Medulla oblongata (tissue), 1 donor: Measurements from ENCODE around the gene SEPTIN12.
"Not testable (repeated sequence)": the region's sequence is repeated elsewhere in the genome, so short reads cannot be mapped to it uniquely, and the experiment has no call there.

Source experiments
- DNase-seq: peaks from one replicate; pipeline ENCODE4 v3.0.0-alpha.2; 2015; ENCODE audit errors: extremely low spot score

SEPTIN12 gene

DNA sequence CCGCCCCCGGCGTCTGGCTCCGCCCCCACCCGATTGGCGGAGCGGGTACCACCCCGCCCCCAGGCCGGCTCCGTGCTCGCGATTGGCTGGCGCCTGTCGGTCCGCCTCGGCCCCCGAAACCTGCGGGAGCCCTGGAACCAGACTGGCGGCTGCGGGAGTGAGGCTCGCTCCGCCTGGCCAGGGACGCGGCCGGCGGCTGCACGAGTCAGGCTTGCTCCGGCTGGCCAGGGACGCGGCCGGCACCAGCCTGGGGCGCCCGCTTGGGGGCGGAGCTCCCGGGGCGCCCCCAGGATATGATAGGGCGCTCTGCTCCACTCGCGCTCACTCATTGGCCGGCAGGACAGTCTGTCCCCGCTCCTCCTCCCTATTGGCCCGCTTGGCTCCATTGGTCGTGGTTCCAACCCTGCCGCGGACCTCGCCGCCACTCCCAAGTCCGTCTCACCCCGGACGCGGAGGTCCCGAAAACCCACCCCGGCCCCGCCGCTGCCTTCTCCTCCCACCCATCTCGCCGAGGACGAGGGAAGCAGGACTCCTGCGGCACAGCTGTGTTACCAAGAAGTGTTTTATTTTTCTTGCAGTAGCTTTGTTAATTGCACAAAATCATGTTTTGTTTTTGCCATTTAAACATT is 14.6 kb upstream of the SEPTIN12 start:
- DNase-seq, result peak; percentile 96

- DNase-seq, result peak; percentile 51
These were observed 14.0 kb upstream of the SEPTIN12 start, which contains the start of gene ROGDI for GRCh38 chr16:4801962-4802658. TSS of gene ROGDI (minus strand) at chr16:4802633. CDS start at chr16:4802571, 62 bp downstream.

DNA sequence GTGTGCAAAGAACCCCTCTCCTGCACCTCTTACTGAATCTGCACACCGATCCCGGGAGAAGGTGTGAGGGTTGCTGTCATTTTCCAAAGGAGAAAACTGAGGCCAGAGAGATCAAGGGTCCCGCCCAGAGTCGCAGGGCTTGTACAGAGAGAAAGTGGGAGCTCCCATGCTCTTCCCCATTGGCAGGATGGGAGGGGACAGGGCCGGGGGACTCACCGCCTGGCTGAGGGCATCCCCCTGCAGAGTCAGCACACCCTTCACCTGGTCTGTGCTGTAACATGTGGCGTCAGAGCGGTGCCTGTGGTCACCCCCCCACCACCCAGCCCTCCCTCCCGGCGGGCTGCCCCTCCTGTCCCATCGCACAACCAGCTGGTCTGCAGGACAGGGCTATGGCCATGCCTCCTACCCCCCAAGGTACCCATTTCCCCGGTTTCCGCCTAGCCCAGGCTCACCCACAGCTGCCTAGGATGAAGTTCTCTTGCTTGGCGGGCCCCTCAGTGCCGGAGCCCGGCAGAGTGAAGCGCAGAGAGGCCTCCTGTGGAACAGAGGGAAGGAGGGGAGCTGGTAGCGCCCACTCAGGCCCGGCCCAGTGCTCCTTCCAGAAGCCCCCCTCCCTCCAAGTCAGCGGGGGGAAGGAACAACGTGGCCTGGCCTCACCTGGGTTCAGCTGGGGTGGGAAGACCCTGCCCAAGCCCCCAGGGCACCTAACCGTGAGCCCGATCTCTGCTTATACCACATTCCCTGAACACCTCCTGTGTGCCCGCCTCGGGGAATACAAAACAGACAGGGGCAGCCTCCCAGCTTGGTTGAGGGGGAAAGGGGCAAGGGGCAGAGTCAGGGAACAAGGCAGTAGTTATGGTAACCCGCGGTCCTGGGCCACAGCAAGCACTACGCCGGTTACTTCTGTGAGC is 13.2 kb upstream of the SEPTIN12 start:
- no peak for DNase-seq

DNA sequence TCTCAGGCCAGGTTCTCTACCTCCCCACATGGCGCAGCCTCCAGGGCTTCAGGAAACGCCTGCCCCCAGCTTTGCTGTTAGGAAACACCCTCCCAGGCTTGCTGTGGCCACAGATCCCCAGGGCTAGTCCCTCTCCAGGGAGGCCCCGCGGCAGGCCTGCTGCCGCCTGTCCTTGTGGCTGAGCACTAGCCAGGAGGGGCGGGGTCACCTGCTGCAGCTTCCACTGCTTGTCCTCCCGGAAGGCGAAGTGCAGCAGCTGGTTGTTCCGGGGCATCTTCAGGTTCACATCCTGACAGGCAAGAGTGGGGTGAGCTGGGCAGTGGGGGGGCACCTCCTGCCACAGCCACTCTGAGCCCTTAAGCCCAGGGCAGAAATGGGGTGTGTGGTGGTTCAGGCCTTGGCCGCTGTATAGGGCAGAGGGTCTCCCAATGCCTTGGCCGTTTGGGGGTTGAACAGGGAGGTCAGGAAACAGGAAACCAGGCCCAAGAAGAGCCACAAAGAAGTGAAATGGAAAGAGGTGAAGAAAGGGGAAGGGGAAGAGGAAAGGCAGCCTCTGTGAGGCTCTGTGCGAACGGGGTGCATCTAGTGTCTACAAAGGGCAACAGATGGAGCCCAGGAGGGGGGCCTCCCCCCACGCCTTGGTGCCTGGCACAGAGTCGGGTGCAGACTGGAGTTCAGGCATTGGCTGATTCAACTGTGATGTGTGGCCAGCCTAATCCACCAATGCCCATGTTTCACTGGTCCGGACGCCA is 12.3 kb upstream of the SEPTIN12 start:
- peak; percentile 92 for DNase-seq

DNA sequence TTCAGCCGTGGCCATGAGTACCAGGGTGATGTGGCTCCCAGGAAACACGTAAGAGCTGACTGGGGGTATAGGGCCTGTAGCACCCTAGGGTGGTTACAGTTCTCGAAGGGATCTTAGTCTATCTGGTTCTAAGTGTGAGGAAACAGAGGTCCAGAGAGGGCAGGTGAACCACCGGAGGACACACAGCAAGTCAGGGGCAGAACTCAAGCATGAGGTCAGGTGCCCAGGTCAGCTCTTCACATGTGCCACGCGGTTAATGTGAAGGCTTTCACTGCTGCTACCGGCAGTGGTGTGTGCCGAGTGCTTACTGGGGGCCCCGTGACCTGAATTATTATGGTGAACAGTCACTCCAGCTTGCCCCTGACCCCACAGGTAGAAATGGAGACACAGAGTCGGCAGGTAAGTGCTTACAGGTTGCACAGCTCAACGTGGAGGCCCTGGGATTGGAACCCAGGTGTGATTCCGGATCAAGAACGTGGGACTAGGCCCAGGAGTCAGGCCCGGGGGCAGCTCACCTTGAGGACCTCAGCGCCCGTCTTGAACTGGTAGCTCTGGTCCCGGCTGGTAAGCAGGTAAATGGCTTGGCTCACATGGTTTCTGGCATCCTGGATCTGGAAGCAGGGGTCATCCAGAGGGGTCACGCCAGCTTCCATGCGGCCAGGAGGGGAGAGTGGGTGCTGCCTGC is 11.2 kb upstream of the SEPTIN12 start:
- no peak for DNase-seq

DNA sequence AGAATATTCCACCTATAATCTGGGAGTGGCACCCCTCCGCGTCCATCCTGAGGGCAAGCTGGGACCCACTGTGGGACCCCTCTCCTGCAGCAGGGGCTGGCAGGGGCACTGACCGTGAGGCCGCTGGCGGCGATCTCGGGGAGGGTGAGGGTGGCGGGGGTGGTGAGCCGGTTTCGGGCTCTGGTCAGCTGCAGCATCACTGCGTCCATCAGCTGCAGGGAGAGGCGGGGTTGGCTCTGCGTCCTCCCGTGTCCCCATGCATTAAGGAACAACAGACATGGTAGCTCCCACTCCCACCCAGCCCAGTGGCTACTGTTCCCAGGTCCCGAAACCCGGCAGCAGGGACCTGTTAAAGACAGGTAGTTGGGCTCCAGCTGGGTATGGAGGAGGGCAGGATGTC is 10.3 kb upstream of the SEPTIN12 start:
- no peak for DNase-seq

GRCh38 chr16:4797805-4798252 is 9.7 kb upstream of the SEPTIN12 start:
- no peak for DNase-seq

DNA sequence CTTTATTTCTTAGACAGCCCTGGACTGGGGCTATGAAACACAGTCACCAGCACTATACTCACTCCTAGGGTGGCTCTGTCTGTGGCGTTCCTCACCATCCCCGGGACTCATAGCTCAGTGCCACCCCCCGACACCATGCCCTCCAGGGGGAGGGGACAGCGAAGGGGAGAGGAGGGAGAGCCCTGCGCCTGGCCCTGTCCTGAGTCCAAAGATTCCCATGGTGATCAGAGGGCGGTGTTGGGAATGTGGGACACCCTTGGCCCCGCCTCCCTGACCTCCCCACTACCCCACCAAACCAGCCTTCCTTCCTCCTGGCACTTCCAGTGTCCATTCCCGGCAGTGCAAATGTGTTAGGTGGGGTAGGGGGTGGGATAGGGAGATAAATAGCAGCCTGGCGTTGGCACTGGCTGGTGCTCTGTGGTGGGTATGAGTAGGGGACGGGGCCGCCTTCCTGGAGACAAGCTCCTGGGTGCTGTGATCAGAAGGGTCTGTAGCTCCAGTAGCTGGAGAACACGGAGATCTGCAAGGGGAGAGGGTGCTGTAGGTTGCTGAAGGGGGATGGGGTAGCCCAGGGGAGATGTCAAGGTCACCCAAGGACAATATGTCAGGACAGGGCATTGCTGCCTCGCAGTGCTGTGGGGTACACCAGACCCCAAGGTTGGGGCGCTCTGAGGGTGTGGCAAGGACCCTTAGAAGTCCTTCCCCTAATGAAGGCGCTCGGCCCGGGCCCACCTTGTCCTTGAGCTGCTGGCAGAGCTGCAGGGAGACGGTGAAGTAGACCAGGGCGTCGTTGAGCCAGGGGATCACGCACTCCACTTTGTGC is 9.0 kb upstream of the SEPTIN12 start:
- no peak for DNase-seq

GRCh38 chr16:4795828-4796572 is 7.9 kb upstream of the SEPTIN12 start:
- DNase-seq, result no peak

DNA sequence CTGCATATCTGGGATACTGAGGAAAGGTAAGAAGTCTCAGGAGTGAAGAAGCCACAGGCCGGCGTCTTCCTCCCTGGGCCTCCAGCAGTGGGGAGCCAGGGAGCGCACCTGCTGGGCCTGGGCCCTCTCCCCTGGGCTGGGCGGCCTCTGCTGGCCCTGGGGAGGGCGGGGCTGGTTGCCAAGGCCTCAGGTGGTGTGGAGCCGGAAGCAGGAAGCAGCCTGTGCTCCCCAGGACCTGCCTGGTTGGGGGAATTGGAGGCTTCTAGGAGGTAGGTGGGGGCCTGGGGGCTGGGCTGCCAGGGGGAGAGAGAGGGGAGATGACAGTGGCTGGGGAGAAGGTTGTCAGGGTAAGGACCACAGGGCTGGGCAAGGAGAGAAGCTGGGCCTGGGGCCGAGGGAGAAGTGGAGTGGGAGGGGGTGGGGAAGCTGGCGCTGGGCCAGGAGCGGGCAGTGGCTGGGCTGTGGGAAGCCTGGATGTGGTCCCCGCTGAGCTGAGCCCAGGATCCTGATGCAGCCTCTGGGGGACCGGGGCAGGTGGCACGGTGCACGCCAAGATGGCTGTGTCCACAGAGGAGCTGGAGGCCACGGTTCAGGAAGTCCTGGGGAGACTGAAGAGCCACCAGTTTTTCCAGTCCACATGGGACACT is 7.2 kb upstream of the SEPTIN12 start, which contains the start of gene SMIM22:
Gene SMIM22 (plus strand): TSS at position 189 of the 647 bp plus-strand sequence. CDS start 366 bp downstream, at position 555.
- no peak for DNase-seq

GRCh38 chr16:4792951-4793513 is 4.9 kb upstream of the SEPTIN12 start:
- DNase-seq, result no peak

DNA sequence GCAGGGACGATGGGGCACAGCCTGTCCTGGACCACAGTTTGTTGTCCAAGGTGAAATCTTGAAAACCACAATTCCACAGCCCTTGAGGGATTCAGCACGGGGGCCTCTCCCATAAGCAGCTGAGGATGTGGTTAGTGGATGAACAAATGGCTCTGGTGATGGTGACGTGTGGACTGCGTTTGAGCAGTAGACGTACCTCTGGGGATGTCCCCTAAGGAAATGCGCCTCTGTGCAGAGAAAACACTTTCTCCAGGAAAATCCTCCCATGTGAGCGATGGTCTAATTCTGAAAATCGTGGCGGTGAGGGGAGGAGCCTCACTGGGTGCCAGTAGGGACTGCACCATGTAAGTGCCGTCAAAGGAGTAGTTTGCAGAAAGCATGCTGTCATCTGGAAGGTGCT is 2.7 kb upstream of the SEPTIN12 start:
- no peak for DNase-seq

DNA sequence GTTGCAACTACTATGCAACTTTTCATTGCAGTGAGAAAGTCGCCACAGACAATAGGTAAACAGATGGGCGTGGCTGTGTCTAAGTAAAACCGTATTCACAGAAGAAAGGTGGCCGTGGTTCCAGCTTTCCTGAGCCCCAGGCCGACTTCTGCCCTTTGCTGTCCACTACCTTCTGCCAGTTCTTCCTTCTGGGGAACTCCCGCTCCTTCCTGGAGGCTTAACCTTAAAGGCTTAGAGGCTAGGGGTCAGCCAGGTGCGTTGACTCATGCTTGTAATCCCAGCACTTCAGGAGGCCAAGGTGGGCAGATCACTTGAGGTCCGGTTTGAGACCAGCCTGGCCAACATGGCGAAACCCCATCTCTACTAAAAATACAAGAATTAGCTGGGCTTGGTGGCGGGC is 2.1 kb upstream of the SEPTIN12 start:
- DNase-seq, result no peak

DNA sequence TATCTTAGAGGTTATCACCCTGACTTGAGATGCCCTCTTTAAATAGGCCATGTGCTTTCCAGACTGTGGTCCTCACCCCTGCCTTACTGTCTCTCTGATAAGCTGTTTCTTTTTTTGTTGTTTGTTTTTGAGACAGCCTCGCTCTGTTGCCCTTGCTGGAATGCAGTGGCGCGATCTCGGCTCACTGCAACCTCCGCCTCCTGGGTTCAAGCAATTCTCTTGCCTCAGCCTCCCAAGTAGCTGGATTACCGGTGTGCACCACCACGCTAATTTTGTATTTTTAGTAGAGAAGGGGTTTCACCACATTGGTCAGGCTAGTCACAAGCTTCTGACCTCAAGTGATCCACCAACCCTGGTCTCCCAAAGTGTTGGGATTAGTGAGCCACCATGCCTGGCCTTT is 765 bp upstream of the SEPTIN12 start:
- DNase-seq, result no peak

DNA sequence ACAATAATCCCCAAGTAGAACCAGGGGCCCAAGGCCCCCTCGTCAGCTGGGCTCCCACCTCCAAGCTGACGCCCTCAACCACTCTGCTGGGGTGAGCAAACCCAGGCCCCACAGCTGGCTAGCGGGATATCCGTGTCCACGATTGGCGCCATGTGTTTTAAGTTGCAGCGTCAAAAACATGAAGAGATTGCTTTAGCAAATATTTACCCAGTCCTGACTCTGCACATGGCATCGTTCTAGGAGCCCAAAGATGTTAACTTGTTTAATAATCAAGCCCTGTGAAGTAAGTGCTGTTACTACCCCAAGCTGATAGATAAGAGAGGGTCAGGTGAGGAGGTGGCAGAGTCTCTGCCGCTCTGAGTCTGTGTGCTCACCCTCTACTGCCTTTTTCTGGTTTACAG is 344 bp upstream of the SEPTIN12 start:
- DNase-seq, result no peak

- no peak for DNase-seq
These were observed 1.1 kb downstream of the SEPTIN12 start for GRCh38 chr16:4787068-4787467.

DNA sequence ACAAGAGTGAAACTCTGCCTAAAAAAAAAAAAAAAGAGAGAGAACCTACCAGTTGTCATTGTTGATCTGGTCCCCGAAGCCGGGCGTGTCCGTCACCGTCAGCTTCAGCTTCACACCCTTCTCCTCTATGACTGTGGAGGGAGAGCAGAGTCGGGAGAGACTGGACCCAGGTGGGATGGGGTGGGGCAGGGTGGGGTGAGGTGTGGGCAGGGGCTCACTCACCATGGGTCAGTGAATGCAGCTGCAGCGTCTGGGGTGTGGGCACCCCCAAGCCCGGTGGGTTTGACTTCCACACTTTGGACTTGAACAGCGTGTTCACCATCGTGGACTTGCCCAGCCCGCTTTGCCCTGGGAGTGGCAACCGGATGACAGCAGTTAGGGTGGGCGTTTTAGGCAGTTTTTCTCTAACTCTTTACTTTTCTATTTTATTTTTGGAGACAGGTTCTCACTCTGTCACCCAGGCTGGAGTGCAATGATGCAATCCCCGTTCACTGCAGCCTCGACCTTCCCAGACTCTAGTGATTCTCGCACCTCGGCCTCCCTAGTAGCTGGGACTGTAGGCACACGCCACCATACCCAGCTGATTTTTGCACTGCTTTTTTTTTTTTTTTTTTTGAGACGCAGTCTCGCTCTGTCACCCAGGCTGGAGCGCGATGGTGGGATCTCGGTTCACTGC is 2.2 kb downstream of the SEPTIN12 start:
- DNase-seq, result no peak

DNA sequence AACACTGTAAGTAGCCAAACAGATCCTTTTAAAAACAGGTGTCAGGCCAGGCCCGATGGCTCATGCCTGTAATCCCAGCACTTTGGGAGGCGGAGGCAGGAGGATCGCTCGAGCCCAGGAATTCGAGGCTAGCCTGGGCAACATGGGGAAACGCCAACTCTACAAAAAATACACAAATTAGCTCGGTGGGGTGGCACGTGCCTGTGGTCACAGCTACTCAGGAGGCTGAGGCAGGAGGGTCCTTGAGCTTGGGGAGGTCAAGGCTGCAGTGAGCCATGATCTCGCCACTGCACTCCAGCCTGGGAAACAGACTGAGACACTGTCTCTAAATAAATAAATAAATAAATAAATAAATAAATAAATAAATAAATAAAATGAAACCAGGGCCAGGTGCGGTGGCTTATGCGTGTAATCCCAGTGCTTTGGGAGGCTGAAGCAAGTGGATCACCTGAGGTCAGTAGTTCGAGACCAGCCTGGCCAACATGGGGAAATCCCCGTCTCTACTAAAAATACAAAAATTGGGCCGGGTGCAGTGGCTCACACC is 3.6 kb downstream of the SEPTIN12 start:
- DNase-seq, result not testable (repeated sequence)
